ENCODE measurements around the gene TRIM28.

DNA sequence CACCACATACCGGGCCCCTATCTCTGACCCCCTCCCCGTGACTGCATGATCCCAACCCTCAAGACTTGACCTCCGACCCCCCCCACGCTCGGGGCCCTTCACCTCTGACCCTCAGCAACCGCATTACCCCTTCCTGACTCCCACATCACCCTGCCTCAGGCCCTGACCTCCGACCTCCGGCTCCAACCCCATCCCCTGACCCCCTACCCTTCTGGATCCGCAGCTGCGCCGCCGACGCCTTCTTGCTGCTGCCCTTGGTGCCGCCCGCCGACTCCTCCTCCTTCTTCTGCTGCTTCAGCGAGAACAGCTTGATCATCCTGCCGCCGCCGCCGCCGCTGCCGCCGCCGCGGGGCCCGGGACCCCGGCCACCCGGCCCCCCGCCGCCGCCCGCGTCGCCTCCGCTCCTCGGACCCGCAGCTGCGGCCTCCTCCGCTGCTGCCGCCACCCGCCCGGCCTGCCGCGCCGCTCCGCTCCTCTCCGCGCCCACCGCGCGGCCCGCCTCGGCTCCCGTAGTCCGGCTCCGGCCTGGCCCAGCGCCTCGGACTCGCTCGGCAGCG is 14.3 kb downstream of the TRIM28 start, which contains the start of gene UBE2M:
- TF ChIP-seq REST (IDR thresholded peaks at IDR 0.05; ENCODE audit: borderline replicate concordance), result no peak
- no peak for TF ChIP-seq CTCF (IDR thresholded peaks at IDR 0.05; ENCODE audit: poor library complexity, severe bottlenecking)
- TF ChIP-seq RAD21 (conservative IDR thresholded peaks at IDR 0.05), result no peak
- no peak for TF ChIP-seq TAF1 (IDR thresholded peaks at IDR 0.05; ENCODE audit: low read depth)
- TF ChIP-seq EZH2 (IDR thresholded peaks at IDR 0.05; ENCODE audit: borderline replicate concordance, insufficient read depth, low read length, poor library complexity, severe bottlenecking), result no peak
- TF ChIP-seq EP300 (conservative IDR thresholded peaks at IDR 0.05; ENCODE audit: poor library complexity, severe bottlenecking), result no peak
